ENCODE measurements around the gene CCDC12. TPM values are rescaled to one million over a fixed set of nuclear protein-coding genes. Genes with fewer than 3 reads are reported as not detected.

The CCDC12 gene
- polyA plus RNA-seq, 1 of the 3 experiments (the other 2 are of a cell fraction), result 105 TPM

- Histone ChIP-seq H4K20me1 (ENCODE audit: insufficient read depth) (no peaks in the 10 kb centered on the region), H3K4me2 (no peak overlapping the region), H3K4me3 (ENCODE audit: low read depth in 2 of 2, low read length in 1 of 2) (no peak overlapping the region), H3K4me1 (ENCODE audit: control insufficient read depth in 1 of 2, insufficient read depth in 2 of 2, low read depth in 1 of 2, low read length in 1 of 2) (peaks cover 0 to 19% of the 10 kb centered on the region in 2 experiments; a peak in 1 of 4 replicates), H3K36me3 (replicated peaks in 1 of 2; ENCODE audit: control insufficient read depth in 1 of 2, insufficient read depth in 2 of 2, low read length in 1 of 2) (no peaks in the 10 kb centered on the region), H3K9ac (no peak overlapping the region), H3K9me2 (no peaks in the 10 kb centered on the region), H2AFZ (ENCODE audit: low read depth) (no peak overlapping the region), H3K27ac (ENCODE audit: low read depth in 2 of 2, low read length in 1 of 2) (no peak overlapping the region), H3K79me2 (ENCODE audit: insufficient read depth) (peaks cover 4% of the 10 kb centered on the region; the same call in 1 of the 2 replicates), H3K27me3 (ENCODE audit: insufficient read depth) (no peaks in the 10 kb centered on the region), H3F3A (replicated peaks; ENCODE audit: insufficient read depth) (no peaks in the 10 kb centered on the region), H3K9me3 (no peaks in the 10 kb centered on the region)
- WGBS (ENCODE audit: low lambda C conversion rate), result 90% methylated on average over 2 of the region's 2 CpGs
- TF ChIP-seq TAF1 (IDR thresholded peaks at IDR 0.05; ENCODE audit: borderline replicate concordance, low read depth, low read length) (no peak), REST (IDR thresholded peaks at IDR 0.05; ENCODE audit: low read depth, low read length) (no peak), GATA2 (CRISPR knock-in tag; IDR thresholded peaks at IDR 0.05) (no peak), RAD21 (IDR thresholded peaks at IDR 0.05; ENCODE audit: low read length) (no peak), ELF1 (IDR thresholded peaks at IDR 0.05) (no peak), MXI1 (IDR thresholded peaks at IDR 0.05; ENCODE audit: low read depth, low read length) (no peak), CHD2 (IDR thresholded peaks at IDR 0.05; ENCODE audit: low read length, partially characterized antibody) (no peak), POLR2AphosphoS5 (IDR thresholded peaks at IDR 0.05; ENCODE audit: low read depth, low read length) (no peak), USF2 (IDR thresholded peaks at IDR 0.05; ENCODE audit: borderline replicate concordance, low read depth, low read length) (no peak), FOXM1 (IDR thresholded peaks at IDR 0.05; ENCODE audit: low read depth) (no peak), NRF1 (IDR thresholded peaks at IDR 0.05; ENCODE audit: low read depth, low read length) (no peak), RXRA (IDR thresholded peaks at IDR 0.05; ENCODE audit: borderline replicate concordance, low read depth) (no peak), MAX (IDR thresholded peaks at IDR 0.05; ENCODE audit: low read depth) (no peak), NFIC (IDR thresholded peaks at IDR 0.05; ENCODE audit: borderline replicate concordance) (no peak), FOSL2 (IDR thresholded peaks at IDR 0.05; ENCODE audit: borderline replicate concordance, low read depth) (no peak)
- TF ChIP-seq, protein P1, sequence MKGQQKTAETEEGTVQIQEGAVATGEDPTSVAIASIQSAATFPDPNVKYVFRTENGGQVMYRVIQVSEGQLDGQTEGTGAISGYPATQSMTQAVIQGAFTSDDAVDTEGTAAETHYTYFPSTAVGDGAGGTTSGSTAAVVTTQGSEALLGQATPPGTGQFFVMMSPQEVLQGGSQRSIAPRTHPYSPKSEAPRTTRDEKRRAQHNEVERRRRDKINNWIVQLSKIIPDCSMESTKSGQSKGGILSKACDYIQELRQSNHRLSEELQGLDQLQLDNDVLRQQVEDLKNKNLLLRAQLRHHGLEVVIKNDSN (IDR thresholded peaks at IDR 0.05; ENCODE audit: borderline replicate concordance, low read depth), result no peak
- TF ChIP-seq, protein P2, sequence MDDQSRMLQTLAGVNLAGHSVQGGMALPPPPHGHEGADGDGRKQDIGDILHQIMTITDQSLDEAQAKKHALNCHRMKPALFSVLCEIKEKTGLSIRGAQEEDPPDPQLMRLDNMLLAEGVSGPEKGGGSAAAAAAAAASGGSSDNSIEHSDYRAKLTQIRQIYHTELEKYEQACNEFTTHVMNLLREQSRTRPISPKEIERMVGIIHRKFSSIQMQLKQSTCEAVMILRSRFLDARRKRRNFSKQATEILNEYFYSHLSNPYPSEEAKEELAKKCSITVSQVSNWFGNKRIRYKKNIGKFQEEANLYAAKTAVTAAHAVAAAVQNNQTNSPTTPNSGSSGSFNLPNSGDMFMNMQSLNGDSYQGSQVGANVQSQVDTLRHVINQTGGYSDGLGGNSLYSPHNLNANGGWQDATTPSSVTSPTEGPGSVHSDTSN (IDR thresholded peaks at IDR 0.05), result no peak
- ChIA-PET CTCF (interaction anchor here (1.2 to 6.8 kb wide), 4 partner anchors 16 to 88 kb away, joined by 4 to 29 read pairs (median 6); no protein-coding TSS in a partner anchor), POLR2A (no interaction called here)
- DNase-seq, result no peak
These were observed 6.0 kb upstream of the CCDC12 start for GRCh38 chr3:46982546-46982945.

Data from SK-N-SH (cell line).